ENCODE data around the gene AMIGO3. TPM values are rescaled to one million over a fixed set of nuclear protein-coding genes. Genes with fewer than 3 reads are reported as not detected.

Gene AMIGO3
- total and polyA plus RNA-seq, 2 of the 8 experiments (the other 6 are each of a cell fraction or from before 2014, with no cell fraction given), result 1.6 to 8.8 TPM

GRCh38 chr3:49709852-49710251 lies 9.6 kb downstream of the AMIGO3 start:
- DNase-seq (ENCODE audit: low read depth in 1 of 2, low spot score in 2 of 2) (no peak), FAIRE-seq (no peak)
- Histone ChIP-seq H3K56ac (replicated peaks; ENCODE audit: insufficient read length, low read depth, low read length) (no peak overlapping the region), H3K4ac (replicated peaks; ENCODE audit: insufficient read length, low read depth, low read length) (no peak overlapping the region), H3K23ac (ENCODE audit: insufficient read length) (no peak overlapping the region), H3K23me2 (ENCODE audit: low read depth, low read length) (no peaks in the 10 kb centered on the region), H2AFZ (ENCODE audit: low read length) (no peak overlapping the region), H3K79me1 (ENCODE audit: low read depth, low read length) (no peaks in the 10 kb centered on the region), H3K18ac (ENCODE audit: extremely low read depth, low read length) (no peak overlapping the region), H3K14ac (ENCODE audit: insufficient read length) (no peak overlapping the region), H3K9me3 (ENCODE audit: insufficient read depth in 2 of 2, low read depth in 1 of 2, low read length in 1 of 2) (no peaks in the 10 kb centered on the region), H3K36me3 (ENCODE audit: control insufficient read depth in 2 of 4, insufficient read depth in 4 of 4, low read length in 3 of 4) (peaks cover 0 to 3% (median 0%) of the 10 kb centered on the region in 4 experiments; a peak in 4 of 8 replicates), H3K4me1 (replicated peaks in 1 of 4; ENCODE audit: control insufficient read depth in 3 of 4, insufficient read depth in 4 of 4, low read length in 3 of 4) (peaks cover 0 to 3% (median 0%) of the 10 kb centered on the region in 4 experiments; a peak in 1 of 7 replicates), H3K4me3 (ENCODE audit: extremely low read depth in 1 of 4, insufficient read depth in 2 of 4, low read depth in 3 of 4, low read length in 4 of 4) (no peak overlapping the region), H3K4me2 (ENCODE audit: insufficient read depth in 1 of 2, low read depth in 2 of 2, low read length in 2 of 2) (no peak overlapping the region), H4K20me1 (replicated peaks in 1 of 2; ENCODE audit: control insufficient read depth in 1 of 2, insufficient read depth in 2 of 2, low read length in 2 of 2) (peaks cover 0 to 6% of the 10 kb centered on the region in 2 experiments), H2BK120ac (replicated peaks; ENCODE audit: low read depth, low read length) (no peak overlapping the region), H3K79me2 (ENCODE audit: control insufficient read depth in 1 of 2, insufficient read depth in 2 of 2, low read length in 2 of 2) (no peaks in the 10 kb centered on the region), H3K27ac (ENCODE audit: low read depth, low read length) (no peak overlapping the region), H4K5ac (ENCODE audit: insufficient read length, low read depth, low read length) (no peak overlapping the region), H2AK5ac (ENCODE audit: low read depth, low read length) (no peak overlapping the region), H2BK15ac (ENCODE audit: low read length) (no peak overlapping the region), H4K8ac (ENCODE audit: extremely low read depth, insufficient read depth, low read length) (no peak overlapping the region), H3K9ac (replicated peaks in 1 of 4; ENCODE audit: extremely low read depth in 1 of 4, low read depth in 3 of 4, low read length in 3 of 4) (no peak overlapping the region), H2BK5ac (ENCODE audit: low read depth, low read length) (no peak overlapping the region), H2BK12ac (ENCODE audit: low read depth, low read length) (no peak overlapping the region), H4K91ac (replicated peaks; ENCODE audit: insufficient read length, low read length) (no peak overlapping the region), H2BK20ac (ENCODE audit: low read length) (no peak overlapping the region), H3K27me3 (replicated peaks in 1 of 4; ENCODE audit: control insufficient read depth in 3 of 4, extremely low read depth in 1 of 4, insufficient read depth in 3 of 4, low read length in 3 of 4) (no peaks in the 10 kb centered on the region)
- 94% methylated on average over 8 of the region's 8 CpGs; no CpG with 5 or more reads in 1 of the 2 experiments for WGBS, 2 experiments (ENCODE audit: extremely low coverage in 1 of 2, insufficient coverage in 1 of 2, insufficient read length in 1 of 2, insufficient replicate concordance in 2 of 2, low coverage in 1 of 2, low lambda C conversion rate in 2 of 2, missing lambda C conversion rate in 1 of 2)
- ChIA-PET CTCF (ENCODE audit: partially characterized antibody) (interaction anchor here (1.0 kb wide), 1 partner anchor 130 kb away, joined by 4 read pairs; no protein-coding TSS in a partner anchor), POLR2A (ENCODE audit: partially characterized antibody) (interaction anchor here (3.8 kb wide), 1 partner anchor 12 kb away, joined by 41 read pairs; the partner anchor contains the start of genes AMIGO3 and GMPPB)
- TF ChIP-seq NRF1 (IDR thresholded peaks at IDR 0.05; ENCODE audit: low read depth, low read length) (no peak), ASH2L (IDR thresholded peaks at IDR 0.05; ENCODE audit: low read length) (no peak), RXRA (IDR thresholded peaks at IDR 0.05; ENCODE audit: insufficient read depth, low read depth, low read length) (no peak), SP2 (IDR thresholded peaks at IDR 0.05; ENCODE audit: low read length) (no peak), YY1 (IDR thresholded peaks at IDR 0.05; ENCODE audit: low read depth, low read length) (no peak), E2F6 (IDR thresholded peaks at IDR 0.05) (no peak), PHF8 (conservative IDR thresholded peaks at IDR 0.05; ENCODE audit: low read depth, low read length) (no peak)
